Activated naive CD8-positive, alpha-beta T cell treated with anti-CD3 and anti-CD28 coated beads for 36 hours (primary cell): ENCODE results near the gene KLHL11. TPM values are rescaled to one million over a fixed set of nuclear protein-coding genes. Genes with fewer than 3 reads are reported as not detected.
"Not testable (repeated sequence)": the region's sequence is repeated elsewhere in the genome, so short reads cannot be mapped to it uniquely, and the experiment has no call there.

ENCODE experiments used
- DNase-seq: peaks from one replicate; pipeline ENCODE4 v3.0.0; 2021
- H3K27ac Mint-ChIP-seq: one replicate; pipeline ENCODE4 v1.8.0; 2022; ENCODE audit warnings: mild to moderate bottlenecking, moderate library complexity, mixed read lengths
- H3K27me3 Mint-ChIP-seq: one replicate; pipeline ENCODE4 v1.8.0; 2022; ENCODE audit warnings: mild to moderate bottlenecking, mixed read lengths
- H3K36me3 Mint-ChIP-seq: one replicate; pipeline ENCODE4 v1.8.0; 2021; ENCODE audit warnings: mild to moderate bottlenecking, mixed read lengths
- H3K4me1 Mint-ChIP-seq: one replicate; pipeline ENCODE4 v1.8.0; 2021; ENCODE audit warnings: mixed read lengths
- H3K4me3 Mint-ChIP-seq: one replicate; pipeline ENCODE4 v1.8.0; 2022; ENCODE audit warnings: mild to moderate bottlenecking, moderate library complexity, mixed read lengths
- H3K9me3 Mint-ChIP-seq: one replicate; pipeline ENCODE4 v1.8.0; 2022; ENCODE audit warnings: mixed read lengths
- total RNA-seq, 2 experiments: library from RNA; stranded (reverse); gene quantifications; one replicate each; pipeline ENCODE4 v1.2.3, GENCODE V29; 2021

Gene KLHL11
- total RNA-seq, 2 experiments from 2014 or later = 17.5 to 17.6 TPM

DNA sequence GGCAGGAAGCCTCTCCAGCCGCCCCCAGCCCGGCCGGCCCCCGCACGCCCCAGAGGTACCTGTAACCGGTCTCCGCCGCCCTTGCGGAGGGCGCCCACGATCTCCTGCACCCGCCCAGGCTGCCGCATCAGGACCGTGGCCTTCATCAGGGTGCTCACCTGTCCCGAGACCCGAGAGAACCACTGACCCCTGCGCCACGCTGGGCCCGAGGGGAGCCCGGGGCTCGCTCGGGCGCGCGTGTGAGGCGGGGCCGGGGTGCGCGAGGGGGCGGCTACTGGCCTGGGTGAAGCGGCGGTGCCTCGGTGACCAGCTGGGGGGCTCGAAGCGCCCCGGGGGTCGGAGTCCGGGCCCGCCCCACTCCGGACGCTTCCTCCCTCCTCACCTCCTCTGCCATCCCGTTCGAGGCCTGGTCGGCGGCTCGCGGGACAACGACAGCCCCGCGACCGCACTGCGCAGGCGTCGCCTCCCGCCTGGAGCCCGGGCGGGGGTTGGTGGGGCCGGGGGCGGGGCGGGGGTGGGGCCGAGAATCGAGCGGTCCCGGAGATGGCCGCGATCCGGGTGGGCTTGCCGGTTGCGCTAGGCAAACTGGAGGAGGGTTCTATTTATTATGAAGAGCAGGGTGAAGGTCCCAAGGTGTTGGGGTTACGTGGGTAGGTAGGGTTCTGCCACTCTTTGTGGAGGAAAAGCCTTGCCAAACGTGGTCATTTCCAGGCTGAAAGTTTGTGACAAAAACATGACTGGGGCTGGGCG, 29.2 kb downstream of the KLHL11 start, which contains the start of gene NT5C3B:
TSS of gene NT5C3B (minus strand) at position 433 of the 750 bp plus-strand sequence. CDS start at position 394, 39 bp downstream.
- peak; percentile 70 for DNase-seq
- peak within 1 kb of the TSS; percentile 87 for H3K4me3 Mint-ChIP-seq
- H3K9me3 Mint-ChIP-seq = no peaks in the 10 kb centered on the region
- peaks cover 7% of the 10 kb centered on the region for H3K36me3 Mint-ChIP-seq
- peaks cover 14% of the 10 kb centered on the region for H3K4me1 Mint-ChIP-seq
- peak within 1 kb of the TSS; percentile 60 for H3K27ac Mint-ChIP-seq
- H3K27me3 Mint-ChIP-seq = no peaks in the 10 kb centered on the region

DNA sequence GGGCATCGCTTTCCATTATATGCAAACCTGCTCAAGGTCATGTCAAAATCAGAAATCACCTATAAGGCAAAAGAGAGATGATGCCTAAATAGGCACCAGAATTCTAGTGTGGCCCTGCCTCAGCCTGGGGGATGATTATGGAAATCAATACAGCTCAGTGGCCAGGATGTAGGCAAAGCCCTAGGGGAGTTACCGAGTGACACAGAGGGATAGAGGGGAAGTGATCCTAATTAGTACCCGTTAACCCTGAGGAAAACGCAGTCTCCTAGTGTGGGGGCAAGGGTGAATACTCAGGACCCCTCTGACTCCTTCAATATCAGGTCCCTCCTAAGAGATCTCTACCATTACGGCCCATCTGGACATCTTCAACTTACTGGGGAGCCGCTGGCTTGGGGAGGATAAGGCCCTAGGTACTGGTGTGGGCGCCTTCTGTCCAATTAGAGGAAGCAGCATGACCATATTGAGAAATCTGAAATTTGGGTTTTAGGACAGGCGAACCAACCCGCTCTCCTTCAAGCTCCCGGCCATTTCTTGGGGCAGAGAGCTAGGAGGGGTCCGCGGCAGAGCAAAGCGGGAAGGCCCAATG, 29.9 kb downstream of the KLHL11 start:
- peak overlapping the region; percentile 87 for H3K4me3 Mint-ChIP-seq
- DNase-seq = no peak
- H3K27me3 Mint-ChIP-seq = no peaks in the 10 kb centered on the region
- peaks cover 7% of the 10 kb centered on the region for H3K36me3 Mint-ChIP-seq
- H3K9me3 Mint-ChIP-seq = no peaks in the 10 kb centered on the region
- peaks cover 14% of the 10 kb centered on the region for H3K4me1 Mint-ChIP-seq
- peak overlapping the region; percentile 32 for H3K27ac Mint-ChIP-seq

GRCh38 chr17:41829961-41830360, 35.3 kb downstream of the KLHL11 start:
- not testable (repeated sequence) for H3K27me3 Mint-ChIP-seq, H3K4me3 Mint-ChIP-seq, H3K9me3 Mint-ChIP-seq, H3K27ac Mint-ChIP-seq, H3K4me1 Mint-ChIP-seq, H3K36me3 Mint-ChIP-seq, DNase-seq

DNA sequence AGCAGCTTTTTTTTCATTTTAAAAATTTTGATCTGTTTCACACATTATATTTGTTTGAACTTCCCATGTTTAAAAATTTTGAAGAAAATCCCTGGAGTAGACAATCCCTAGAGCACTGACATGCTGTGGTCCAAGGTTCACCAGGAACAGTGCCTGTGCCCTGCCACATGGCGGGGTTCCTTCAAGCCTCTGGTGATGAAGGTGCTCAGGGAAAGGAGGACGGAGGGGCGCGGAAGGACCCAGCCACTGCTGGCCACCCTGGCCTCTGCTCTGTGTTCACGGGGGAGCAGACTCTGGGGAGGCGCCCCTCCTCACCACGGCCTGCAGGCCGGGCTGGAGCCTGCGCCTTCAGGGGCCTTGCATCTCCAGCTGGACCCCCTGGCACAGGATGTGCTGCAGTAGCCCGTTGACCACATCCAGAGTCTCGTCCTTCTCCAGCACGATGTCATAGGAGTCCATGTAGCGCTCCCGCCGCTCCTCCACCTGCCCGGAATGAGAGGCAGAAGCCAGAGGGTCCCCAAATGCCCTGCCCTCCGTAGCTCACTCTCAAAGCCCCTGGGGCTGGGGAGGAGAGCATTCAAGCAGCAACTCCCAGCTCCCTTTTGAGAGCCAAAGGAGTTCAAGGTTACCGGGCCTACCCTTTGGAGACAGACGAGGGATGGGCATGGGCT, 39.9 kb downstream of the KLHL11 start:
- Mint-ChIP-seq H3K4me1 (no peaks in the 10 kb centered on the region), H3K9me3 (no peaks in the 10 kb centered on the region), H3K27ac (no peak overlapping the region), H3K27me3 (no peaks in the 10 kb centered on the region), H3K4me3 (no peak overlapping the region), H3K36me3 (no peaks in the 10 kb centered on the region)
- no peak for DNase-seq

- Mint-ChIP-seq H3K27ac (peak overlapping the region; percentile 25), H3K4me1 (no peaks in the 10 kb centered on the region), H3K27me3 (no peaks in the 10 kb centered on the region), H3K4me3 (no peak overlapping the region), H3K36me3 (no peaks in the 10 kb centered on the region), H3K9me3 (no peaks in the 10 kb centered on the region)
- DNase-seq = no peak
Observed at GRCh38 chr17:41824086-41824485, 41.1 kb downstream of the KLHL11 start.

- Mint-ChIP-seq H3K4me1 (no peaks in the 10 kb centered on the region), H3K4me3 (no peak overlapping the region), H3K27me3 (no peaks in the 10 kb centered on the region), H3K27ac (no peak overlapping the region), H3K9me3 (no peaks in the 10 kb centered on the region), H3K36me3 (no peaks in the 10 kb centered on the region)
- no peak for DNase-seq
Observed at GRCh38 chr17:41823580-41823979, 41.6 kb downstream of the KLHL11 start.

- H3K27me3 Mint-ChIP-seq = no peaks in the 10 kb centered on the region
- no peak overlapping the region for H3K27ac Mint-ChIP-seq
- H3K9me3 Mint-ChIP-seq = no peaks in the 10 kb centered on the region
- H3K36me3 Mint-ChIP-seq = no peaks in the 10 kb centered on the region
- no peaks in the 10 kb centered on the region for H3K4me1 Mint-ChIP-seq
- no peak overlapping the region for H3K4me3 Mint-ChIP-seq
- no peak for DNase-seq
Observed at GRCh38 chr17:41823141-41823524, 42.1 kb downstream of the KLHL11 start.

DNA sequence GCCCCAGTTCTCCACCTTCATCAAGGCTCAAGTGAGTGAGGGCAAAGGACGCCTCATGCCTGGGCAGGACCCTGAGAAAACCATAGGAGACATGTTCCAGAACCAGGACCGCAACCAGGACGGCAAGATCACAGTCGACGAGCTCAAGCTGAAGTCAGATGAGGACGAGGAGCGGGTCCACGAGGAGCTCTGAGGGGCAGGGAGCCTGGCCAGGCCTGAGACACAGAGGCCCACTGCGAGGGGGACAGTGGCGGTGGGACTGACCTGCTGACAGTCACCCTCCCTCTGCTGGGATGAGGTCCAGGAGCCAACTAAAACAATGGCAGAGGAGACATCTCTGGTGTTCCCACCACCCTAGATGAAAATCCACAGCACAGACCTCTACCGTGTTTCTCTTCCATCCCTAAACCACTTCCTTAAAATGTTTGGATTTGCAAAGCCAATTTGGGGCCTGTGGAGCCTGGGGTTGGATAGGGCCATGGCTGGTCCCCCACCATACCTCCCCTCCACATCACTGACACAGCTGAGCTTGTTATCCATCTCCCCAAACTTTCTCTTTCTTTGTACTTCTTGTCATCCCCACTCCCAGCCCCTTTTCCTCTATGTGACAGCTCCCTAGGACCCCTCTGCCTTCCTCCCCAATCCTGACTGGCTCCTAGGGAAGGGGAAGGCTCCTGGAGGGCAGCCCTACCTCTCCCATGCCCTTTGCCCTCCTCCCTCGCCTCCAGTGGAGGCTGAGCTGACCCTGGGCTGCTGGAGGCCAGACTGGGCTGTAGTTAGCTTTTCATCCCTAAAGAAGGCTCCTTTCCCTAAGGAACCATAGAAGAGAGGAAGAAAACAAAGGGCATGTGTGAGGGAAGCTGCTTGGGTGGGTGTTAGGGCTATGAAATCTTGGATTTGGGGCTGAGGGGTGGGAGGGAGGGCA, 42.7 kb downstream of the KLHL11 start:
- Mint-ChIP-seq H3K27ac (no peak overlapping the region), H3K9me3 (no peaks in the 10 kb centered on the region), H3K4me3 (no peak overlapping the region), H3K4me1 (no peaks in the 10 kb centered on the region), H3K27me3 (no peaks in the 10 kb centered on the region), H3K36me3 (no peaks in the 10 kb centered on the region)
- DNase-seq = no peak

DNA sequence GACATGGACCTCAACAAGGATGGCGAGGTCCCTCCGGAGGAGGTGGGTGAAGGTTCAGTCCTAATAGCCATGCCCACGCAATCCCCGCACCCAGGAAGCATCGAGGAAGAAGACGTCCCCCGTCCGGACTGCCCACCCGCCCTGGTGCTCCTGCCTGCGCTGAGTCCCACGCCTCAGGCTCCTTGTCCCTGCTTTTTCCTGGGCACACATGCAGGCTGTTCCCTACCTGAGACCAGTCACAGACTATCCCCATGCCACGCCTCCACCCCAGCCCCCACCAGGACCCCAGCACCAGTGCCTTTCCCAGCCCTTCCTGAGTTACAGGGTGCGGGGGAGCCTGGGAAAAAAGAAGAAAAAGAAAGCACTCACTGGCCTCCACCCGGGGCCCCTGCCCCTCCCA, 43.4 kb downstream of the KLHL11 start:
- H3K27me3 Mint-ChIP-seq = no peaks in the 10 kb centered on the region
- no peak overlapping the region for H3K4me3 Mint-ChIP-seq
- H3K27ac Mint-ChIP-seq = no peak overlapping the region
- no peak for DNase-seq
- H3K4me1 Mint-ChIP-seq = no peaks in the 10 kb centered on the region
- H3K9me3 Mint-ChIP-seq = no peaks in the 10 kb centered on the region
- H3K36me3 Mint-ChIP-seq = no peaks in the 10 kb centered on the region

DNA sequence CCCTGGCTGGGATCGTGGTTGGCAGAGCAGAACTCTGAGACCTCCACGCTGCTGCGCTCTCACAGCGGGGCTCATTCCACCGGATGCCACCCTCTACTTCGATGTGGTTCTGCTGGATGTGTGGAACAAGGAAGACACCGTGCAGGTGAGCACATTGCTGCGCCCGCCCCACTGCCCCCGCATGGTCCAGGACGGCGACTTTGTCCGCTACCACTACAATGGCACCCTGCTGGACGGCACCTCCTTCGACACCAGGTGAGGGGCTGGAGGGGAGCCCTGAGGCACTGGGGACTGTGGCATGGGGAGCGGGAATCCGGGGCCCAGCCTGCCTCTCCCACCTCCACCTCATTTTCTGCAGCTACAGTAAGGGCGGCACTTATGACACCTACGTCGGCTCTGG, 47.2 kb downstream of the KLHL11 start:
- no peak overlapping the region for H3K27ac Mint-ChIP-seq
- H3K4me3 Mint-ChIP-seq = no peak overlapping the region
- H3K27me3 Mint-ChIP-seq = no peaks in the 10 kb centered on the region
- no peaks in the 10 kb centered on the region for H3K9me3 Mint-ChIP-seq
- no peaks in the 10 kb centered on the region for H3K36me3 Mint-ChIP-seq
- no peak for DNase-seq
- H3K4me1 Mint-ChIP-seq = no peaks in the 10 kb centered on the region

GRCh38 chr17:41816637-41817320, 48.4 kb downstream of the KLHL11 start:
- no peaks in the 10 kb centered on the region for H3K9me3 Mint-ChIP-seq
- H3K27me3 Mint-ChIP-seq = peaks cover 4% of the 10 kb centered on the region
- DNase-seq = no peak
- no peak overlapping the region for H3K27ac Mint-ChIP-seq
- peaks cover 9% of the 10 kb centered on the region for H3K4me1 Mint-ChIP-seq
- H3K4me3 Mint-ChIP-seq = no peak overlapping the region
- no peaks in the 10 kb centered on the region for H3K36me3 Mint-ChIP-seq

DNA sequence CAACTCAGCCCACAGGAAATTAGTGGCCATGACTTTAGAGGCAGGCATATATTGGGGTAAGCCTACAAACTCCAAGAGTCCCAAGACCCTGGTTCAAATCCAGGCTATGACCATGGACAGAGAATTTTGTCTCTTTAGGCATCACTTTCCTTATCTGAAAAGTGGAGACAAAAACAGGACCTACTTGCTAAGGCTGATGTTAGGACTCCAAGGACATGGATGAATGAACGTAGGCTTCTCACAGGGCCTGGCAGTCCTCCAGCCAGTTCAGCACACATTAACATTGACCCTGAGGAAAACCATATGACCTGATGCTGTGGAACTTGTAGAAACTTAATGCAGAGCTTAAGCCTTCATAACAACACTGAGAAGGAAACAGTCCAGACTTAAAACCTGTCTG, 51.0 kb downstream of the KLHL11 start:
- Mint-ChIP-seq H3K4me3 (no peak overlapping the region), H3K36me3 (peaks cover 2% of the 10 kb centered on the region), H3K27ac (no peak overlapping the region), H3K27me3 (peaks cover 7% of the 10 kb centered on the region), H3K9me3 (no peaks in the 10 kb centered on the region), H3K4me1 (peaks cover 22% of the 10 kb centered on the region)
- DNase-seq = no peak

- Mint-ChIP-seq H3K27me3 (peaks cover 7% of the 10 kb centered on the region), H3K4me3 (no peak overlapping the region), H3K27ac (no peak overlapping the region), H3K36me3 (peaks cover 2% of the 10 kb centered on the region), H3K4me1 (peaks cover 23% of the 10 kb centered on the region), H3K9me3 (no peaks in the 10 kb centered on the region)
- DNase-seq = no peak
Observed at GRCh38 chr17:41813699-41814124, 51.5 kb downstream of the KLHL11 start.

- Mint-ChIP-seq H3K27ac (no peak overlapping the region), H3K36me3 (peaks cover 2% of the 10 kb centered on the region), H3K27me3 (peaks cover 7% of the 10 kb centered on the region), H3K9me3 (no peaks in the 10 kb centered on the region), H3K4me3 (peak overlapping the region; percentile 32), H3K4me1 (peaks cover 23% of the 10 kb centered on the region)
- DNase-seq = no peak
Observed at GRCh38 chr17:41813152-41813680, 52.0 kb downstream of the KLHL11 start.
